Upper lobe of right lung (tissue), 1 donor: ENCODE measurements around the gene HOXD8. TPM values are rescaled to one million over a fixed set of nuclear protein-coding genes. Genes with fewer than 3 reads are reported as not detected.

Source experiments
- ATAC-seq: fragments of 200-7000 bp; cut with Tn5 transposase; one replicate; pipeline ENCODE4 v1.9.1; 2020; ENCODE audit warnings: mild to moderate bottlenecking, moderate library complexity
- DNase-seq: peaks from one replicate; pipeline ENCODE4 v3.0.0-alpha.2; 2020
- H3K27ac ChIP-seq: fragments of 200-600 bp; one replicate; pipeline ENCODE4 v1.8.0; 2022
- H3K27me3 ChIP-seq: fragments of 200-600 bp; one replicate; pipeline ENCODE4 v1.8.0; 2022; ENCODE audit warnings: mild to moderate bottlenecking
- H3K36me3 ChIP-seq: fragments of 200-600 bp; one replicate; pipeline ENCODE4 v1.8.0; 2022
- H3K4me1 ChIP-seq: fragments of 200-600 bp; one replicate; pipeline ENCODE4 v1.8.0; 2022
- H3K4me3 ChIP-seq: fragments of 200-600 bp; one replicate; pipeline ENCODE4 v1.8.0; 2022; ENCODE audit warnings: mild to moderate bottlenecking
- H3K9me3 ChIP-seq: fragments of 200-600 bp; one replicate; pipeline ENCODE4 v1.8.0; 2022
- CTCF ChIP-seq: fragments of 200-600 bp; IDR thresholded peaks from one replicate; pipeline ENCODE4 v1.8.0; 2022; ENCODE audit warnings: antibody characterized with exemption
- intact Hi-C: fragments of 100-400 bp; cut with DNase I; formaldehyde crosslinking; loops from one replicate; pipeline ENCODE4 v1.11.0; 2022
- total RNA-seq: library from RNA; stranded (reverse); fragmentation: NEBNext Ultra II Directional; extraction: Animal tissue kit (Norgen Biotek cat#: 25700); gene quantifications from one replicate; pipeline ENCODE4 v1.2.1, GENCODE V29; 2021
- donor health status: DM: no; HTN: yes; CAD: no; lungs with severe emphysema.

HOXD8 gene
- total RNA-seq, 1 donor from 2014 or later: 2.6 TPM

GRCh38 chr2:176154576-176155252, 25.2 kb downstream of the HOXD8 start:
- TF ChIP-seq CTCF: no peak
- no peaks in the 10 kb centered on the region for H3K9me3 ChIP-seq
- H3K36me3 ChIP-seq: no peaks in the 10 kb centered on the region
- intact Hi-C loops: no loop called here
- peaks cover 99% of the 10 kb centered on the region for H3K27me3 ChIP-seq
- no peak for DNase-seq
- no peak overlapping the region for H3K4me3 ChIP-seq
- H3K4me1 ChIP-seq: peaks cover 4% of the 10 kb centered on the region
- no peak for ATAC-seq
- H3K27ac ChIP-seq: no peak overlapping the region

GRCh38 chr2:176155356-176156044, 26.0 kb downstream of the HOXD8 start:
- Histone ChIP-seq H3K9me3 (no peaks in the 10 kb centered on the region), H3K36me3 (no peaks in the 10 kb centered on the region), H3K27me3 (peaks cover 99% of the 10 kb centered on the region), H3K27ac (no peak overlapping the region), H3K4me3 (no peak overlapping the region), H3K4me1 (peaks cover 8% of the 10 kb centered on the region)
- ATAC-seq (no peak), DNase-seq (no peak)
- no peak for TF ChIP-seq CTCF
- intact Hi-C loops: no loop called here

- intact Hi-C loops: no loop called here
- TF ChIP-seq CTCF: no peak
- Histone ChIP-seq H3K4me1 (peaks cover 8% of the 10 kb centered on the region), H3K9me3 (no peaks in the 10 kb centered on the region), H3K36me3 (no peaks in the 10 kb centered on the region), H3K27me3 (peaks cover 99% of the 10 kb centered on the region), H3K27ac (no peak overlapping the region), H3K4me3 (no peak overlapping the region)
- no peak for ATAC-seq
- no peak for DNase-seq
These were observed 26.8 kb downstream of the HOXD8 start for GRCh38 chr2:176156301-176156806.

- no peak within 1 kb of the TSS for H3K27ac ChIP-seq
- intact Hi-C loops: no loop called here
- H3K27me3 ChIP-seq: peaks cover 99% of the 10 kb centered on the region
- no peak for TF ChIP-seq CTCF
- H3K4me1 ChIP-seq: peaks cover 8% of the 10 kb centered on the region
- no peaks in the 10 kb centered on the region for H3K9me3 ChIP-seq
- DNase-seq (no peak), ATAC-seq (no peak)
- no peak within 1 kb of the TSS for H3K4me3 ChIP-seq
- no peaks in the 10 kb centered on the region for H3K36me3 ChIP-seq
These were observed 27.4 kb downstream of the HOXD8 start, which contains the start of gene HOXD3 for GRCh38 chr2:176156807-176157498. Gene HOXD3, plus strand, starts transcription at chr2:176157307. Its CDS starts 11,808 bp downstream, at chr2:176169115.

- no peak for ATAC-seq
- intact Hi-C loops: no loop called here
- Histone ChIP-seq H3K36me3 (no peaks in the 10 kb centered on the region), H3K9me3 (no peaks in the 10 kb centered on the region), H3K4me3 (no peak overlapping the region), H3K27me3 (peaks cover 100% of the 10 kb centered on the region), H3K27ac (no peak overlapping the region), H3K4me1 (peaks cover 8% of the 10 kb centered on the region)
- no peak for TF ChIP-seq CTCF
- peak; percentile 58 for DNase-seq
These were observed 28.1 kb downstream of the HOXD8 start for GRCh38 chr2:176157499-176158185.
